Sigmoid colon (tissue), 4 donors: ENCODE measurements around the gene DNHD1.

Source experiments
- POLR2AphosphoS5 ChIP-seq, 4 donors: sonication (generic); formaldehyde crosslinking; IDR thresholded peaks; one replicate each; pipeline ENCODE4 v1.6.1; 2017; ENCODE audit warnings: antibody characterized with exemption in 4 of 4
- TF ChIP-seq, protein P1 (sequence below), 4 experiments: fragments of 450-650 bp in 3 of 4; fragments of 200-600 bp in 1 of 4; IDR thresholded peaks; one replicate each; pipeline ENCODE4 v1.5.1; 2016 to 2019; ENCODE audit warnings: antibody characterized with exemption in 4 of 4, mild to moderate bottlenecking in 3 of 4, moderate library complexity in 2 of 4

DNA sequence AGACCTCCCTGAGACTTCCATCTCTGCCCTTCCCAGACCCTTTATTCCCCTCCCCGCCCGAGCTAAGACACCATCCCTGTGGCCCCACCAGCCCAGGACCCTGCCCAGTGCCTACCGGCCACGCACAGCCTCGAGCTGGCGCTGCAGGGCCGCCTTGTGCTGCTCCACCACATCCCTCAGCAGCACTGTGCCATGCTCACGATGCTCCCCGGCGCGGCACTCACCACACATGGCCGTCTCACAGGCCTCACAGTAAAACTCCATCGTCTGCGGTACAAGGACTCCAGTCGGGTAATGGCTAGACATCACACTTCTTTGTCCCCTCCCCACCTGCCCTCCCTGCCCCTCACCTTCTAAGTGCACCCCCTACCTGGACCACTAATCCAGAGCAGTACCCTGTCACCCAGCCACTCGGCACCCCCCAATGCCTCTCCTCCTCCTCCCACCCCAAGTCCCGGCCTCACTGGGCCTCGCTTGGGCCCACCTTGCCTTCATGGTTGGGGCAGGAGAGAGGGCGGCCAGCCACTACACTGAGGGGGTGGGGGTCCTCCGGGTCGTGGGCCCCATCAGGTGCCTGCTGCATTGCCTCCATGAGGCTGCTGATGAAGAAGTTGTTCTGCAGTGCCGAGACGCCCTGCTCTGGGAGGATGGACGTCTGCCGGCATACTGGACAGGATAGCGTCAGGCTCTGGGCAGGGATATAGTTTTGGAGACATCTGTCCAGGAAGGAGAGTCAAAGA, 39.3 kb upstream of the DNHD1 start:
- TF ChIP-seq, protein P1, sequence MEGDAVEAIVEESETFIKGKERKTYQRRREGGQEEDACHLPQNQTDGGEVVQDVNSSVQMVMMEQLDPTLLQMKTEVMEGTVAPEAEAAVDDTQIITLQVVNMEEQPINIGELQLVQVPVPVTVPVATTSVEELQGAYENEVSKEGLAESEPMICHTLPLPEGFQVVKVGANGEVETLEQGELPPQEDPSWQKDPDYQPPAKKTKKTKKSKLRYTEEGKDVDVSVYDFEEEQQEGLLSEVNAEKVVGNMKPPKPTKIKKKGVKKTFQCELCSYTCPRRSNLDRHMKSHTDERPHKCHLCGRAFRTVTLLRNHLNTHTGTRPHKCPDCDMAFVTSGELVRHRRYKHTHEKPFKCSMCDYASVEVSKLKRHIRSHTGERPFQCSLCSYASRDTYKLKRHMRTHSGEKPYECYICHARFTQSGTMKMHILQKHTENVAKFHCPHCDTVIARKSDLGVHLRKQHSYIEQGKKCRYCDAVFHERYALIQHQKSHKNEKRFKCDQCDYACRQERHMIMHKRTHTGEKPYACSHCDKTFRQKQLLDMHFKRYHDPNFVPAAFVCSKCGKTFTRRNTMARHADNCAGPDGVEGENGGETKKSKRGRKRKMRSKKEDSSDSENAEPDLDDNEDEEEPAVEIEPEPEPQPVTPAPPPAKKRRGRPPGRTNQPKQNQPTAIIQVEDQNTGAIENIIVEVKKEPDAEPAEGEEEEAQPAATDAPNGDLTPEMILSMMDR (IDR thresholded peaks at IDR 0.05): no peak
- TF ChIP-seq POLR2AphosphoS5 (IDR thresholded peaks at IDR 0.05): no peak
